Head of caudate nucleus (tissue), 42 donors: Measurements from ENCODE around the gene KIF6.
"Not testable (repeated sequence)": the region's sequence is repeated elsewhere in the genome, so short reads cannot be mapped to it uniquely, and the experiment has no call there.

Experiments used
- DNase-seq, 42 donors: peaks; one replicate each; pipeline versions ENCODE4 v3.0.0 to v3.0.0-alpha.2; 2020 to 2021; ENCODE audit warnings: mixed read lengths in 7 of 42
- intact Hi-C: fragments of 100-400 bp; cut with DNase I; formaldehyde crosslinking; loops from one replicate; pipeline ENCODE4 v1.15.0; 2022

KIF6 gene

GRCh38 chr6:39527792-39528564 is 197.2 kb downstream of the KIF6 start:
- intact Hi-C loops = no loop called here
- DNase-seq = no peak

GRCh38 chr6:39524007-39524406 is 201.2 kb downstream of the KIF6 start:
- no peak for DNase-seq
- intact Hi-C loops = no loop called here

GRCh38 chr6:39521958-39522357 is 203.2 kb downstream of the KIF6 start:
- intact Hi-C loops = no loop called here
- DNase-seq = no peak

- no peak for DNase-seq
- intact Hi-C loops = no loop called here
Observed at GRCh38 chr6:39520916-39521315, 204.3 kb downstream of the KIF6 start.

GRCh38 chr6:39520411-39520810 is 204.8 kb downstream of the KIF6 start:
- intact Hi-C loops = no loop called here
- DNase-seq = no peak

- DNase-seq = no peak
- intact Hi-C loops = no loop called here
Observed at GRCh38 chr6:39518221-39518620, 207.0 kb downstream of the KIF6 start.

- intact Hi-C loops = no loop called here
Observed at GRCh38 chr6:39517756-39518155, 207.5 kb downstream of the KIF6 start.

GRCh38 chr6:39516471-39516870 is 208.7 kb downstream of the KIF6 start:
- intact Hi-C loops = no loop called here
- DNase-seq = no peak

More at GRCh38 chr6:39517756-39518155, 207.5 kb downstream of the KIF6 start:
- no peak for DNase-seq

GRCh38 chr6:39515471-39515870 is 209.7 kb downstream of the KIF6 start:
- intact Hi-C loops = no loop called here
- no peak for DNase-seq

- DNase-seq = no peak
- intact Hi-C loops = no loop called here
Observed at GRCh38 chr6:39515006-39515405, 210.2 kb downstream of the KIF6 start.

GRCh38 chr6:39509831-39510230 is 215.4 kb downstream of the KIF6 start:
- intact Hi-C loops, DNase-seq: not testable (repeated sequence)

- intact Hi-C loops = no loop called here
- DNase-seq = no peak
Observed at GRCh38 chr6:39508515-39508914, 216.7 kb downstream of the KIF6 start.

- intact Hi-C loops = no loop called here
Observed at GRCh38 chr6:39507331-39507998, 217.7 kb downstream of the KIF6 start.

GRCh38 chr6:39502362-39502955 is 222.7 kb downstream of the KIF6 start:
- intact Hi-C loops, DNase-seq: not testable (repeated sequence)

More at GRCh38 chr6:39507331-39507998, 217.7 kb downstream of the KIF6 start:
- DNase-seq = no peak

GRCh38 chr6:39499053-39499452 is 226.2 kb downstream of the KIF6 start:
- intact Hi-C loops = no loop called here
- DNase-seq = no peak

- DNase-seq = no peak
- intact Hi-C loops = no loop called here
Observed at GRCh38 chr6:39498096-39498495, 227.1 kb downstream of the KIF6 start.

- no peak for DNase-seq
Observed at GRCh38 chr6:39496915-39497314, 228.3 kb downstream of the KIF6 start.

GRCh38 chr6:39496456-39496855 is 228.8 kb downstream of the KIF6 start:
- intact Hi-C loops = no loop called here
- no peak for DNase-seq

More at GRCh38 chr6:39496915-39497314, 228.3 kb downstream of the KIF6 start:
- intact Hi-C loops = no loop called here

GRCh38 chr6:39495640-39496039 is 229.6 kb downstream of the KIF6 start:
- no peak for DNase-seq
- intact Hi-C loops = no loop called here

GRCh38 chr6:39494998-39495397 is 230.2 kb downstream of the KIF6 start:
- intact Hi-C loops = no loop called here
- DNase-seq = no peak
